Panc1 (cell line): ENCODE data around the gene CD6. TPM values are rescaled to one million over a fixed set of nuclear protein-coding genes. Genes with fewer than 3 reads are reported as not detected.

Source experiments
- ATAC-seq: fragments of 200-7000 bp; cut with Tn5 transposase; 2 replicates; pipeline ENCODE4 v1.9.1; 2020; ENCODE audit warnings: mild to moderate bottlenecking, moderate library complexity
- BruUV-seq: library from RNA; stranded (reverse); fragments of 400-500 nt; replicated peaks from 2 replicates; lab custom pipeline; 2021; lab: Mats Ljungman, UMichigan
- CTCF ChIA-PET: fragments of 300-600 bp; sonication (Branson Sonifier 250); formaldehyde crosslinking; loops from one replicate; lab custom pipeline; 2022; ENCODE audit warnings: antibody characterized with exemption; lab: Charles Lee
- POLR2A ChIA-PET: fragments of 300-600 bp; sonication (Branson Sonifier 250); formaldehyde crosslinking; loops from one replicate; lab custom pipeline; 2022; ENCODE audit warnings: antibody characterized with exemption; lab: Charles Lee
- DNase-seq: peaks from one replicate; pipeline ENCODE4 v3.0.0-alpha.2; 2010; ENCODE audit warnings: low read depth, low spot score
- H3K27ac ChIP-seq: 2 replicates; pipeline ENCODE4 v1.5.1; 2011; ENCODE audit warnings: mild to moderate bottlenecking, low read length, inconsistent platforms
- H3K27me3 ChIP-seq: fragments of 200-500 bp; sonication (Bioruptor generic); 2 replicates; pipeline ENCODE4 v1.6.0; 2014; ENCODE audit warnings: low read length, inconsistent platforms; ENCODE audit not compliant: control insufficient read depth, insufficient read depth
- H3K36me3 ChIP-seq: fragments of 200-500 bp; sonication (Bioruptor generic); 2 replicates; pipeline ENCODE4 v1.5.1; 2014; ENCODE audit warnings: inconsistent platforms, mild to moderate bottlenecking, low read length, moderate library complexity; ENCODE audit not compliant: control insufficient read depth, insufficient read depth
- H3K4me1 ChIP-seq: 2 replicates; pipeline ENCODE4 v1.5.1; 2011; ENCODE audit warnings: inconsistent platforms, mild to moderate bottlenecking, low read length, moderate library complexity; ENCODE audit not compliant: control insufficient read depth, insufficient read depth
- H3K4me3 ChIP-seq, 2 experiments: 2 replicates each; pipeline ENCODE4 v1.5.1; 2011 to 2012; ENCODE audit warnings: low read depth in 2 of 2, low read length in 2 of 2, mild to moderate bottlenecking in 2 of 2, inconsistent platforms in 1 of 2, moderate library complexity in 1 of 2
- H3K9me3 ChIP-seq: fragments of 200-500 bp; sonication (Bioruptor generic); 2 replicates; pipeline ENCODE4 v1.5.1; 2014; ENCODE audit warnings: low read depth, mild to moderate bottlenecking, inconsistent platforms, low read length, moderate library complexity; ENCODE audit not compliant: control insufficient read depth, insufficient read depth
- CTCF ChIP-seq: fragments of 450-650 bp; IDR thresholded peaks from 2 replicates; pipeline ENCODE4 v1.5.1; 2017; ENCODE audit warnings: mild to moderate bottlenecking
- POLR2AphosphoS5 ChIP-seq: IDR thresholded peaks from 2 replicates; pipeline ENCODE4 v1.6.1; 2012; ENCODE audit warnings: mild to moderate bottlenecking, low read depth, low read length, moderate library complexity
- REST ChIP-seq, 2 experiments: IDR thresholded peaks; 2 replicates each; pipeline ENCODE4 v1.6.1; 2011 to 2012; ENCODE audit warnings: low read depth in 2 of 2, control low read depth in 1 of 2, low read length in 1 of 2, mild to moderate bottlenecking in 1 of 2, moderate library complexity in 1 of 2; ENCODE audit not compliant: insufficient read depth in 1 of 2
- SIN3A ChIP-seq: IDR thresholded peaks from 2 replicates; pipeline ENCODE4 v1.6.1; 2012; ENCODE audit warnings: low read depth, mild to moderate bottlenecking, low read length, moderate library complexity, borderline replicate concordance; ENCODE audit not compliant: insufficient read depth
- TCF7L2 ChIP-seq: IDR thresholded peaks from 2 replicates; pipeline ENCODE4 v1.6.1; 2011; ENCODE audit warnings: mild to moderate bottlenecking, low read depth, low read length, inconsistent platforms
- in situ Hi-C: cut with HindIII; loops from 2 replicates; pipeline ENCODE4 v1.10.0; 2016; ENCODE audit warnings: low sequenced_read_pairs, low pct_unique_long_range_greater_than_20kb
- intact Hi-C: fragments of 100-400 bp; cut with micrococcal nuclease; formaldehyde crosslinking; loops from one replicate; pipeline ENCODE4 v1.10.0; 2022; ENCODE audit not compliant: unreplicated experiment
- total RNA-seq: library from RNA; stranded (reverse); gene quantifications from one replicate; pipeline ENCODE4 v1.2.1, GENCODE V29; 2021; ENCODE audit not compliant: unreplicated experiment

Gene CD6
- total RNA-seq, 1 experiment from 2014 or later = 1.1 TPM

GRCh38 chr11:60927600-60927999, 43.9 kb upstream of the CD6 start:
- Histone ChIP-seq H3K9me3 (no peaks in the 10 kb centered on the region), H3K4me1 (peaks cover 18% of the 10 kb centered on the region), H3K27me3 (no peaks in the 10 kb centered on the region), H3K36me3 (no peaks in the 10 kb centered on the region; the same call in 1 of the 2 replicates), H3K4me3 (no peak overlapping the region), H3K27ac (no peak overlapping the region)
- POLR2A ChIA-PET = no interaction called here
- TF ChIP-seq REST (IDR thresholded peaks at IDR 0.05; ENCODE audit: insufficient read depth in 1 of 2, low read depth in 2 of 2, low read length in 1 of 2) (no peak), CTCF (no peak), SIN3A (no peak), TCF7L2 (no peak), POLR2AphosphoS5 (no peak)
- no TSS peak for BruUV-seq
- DNase-seq (no peak), ATAC-seq (no peak)
- CTCF ChIA-PET = no interaction called here
- intact Hi-C loops = no loop called here
- in situ Hi-C loops = no loop called here

- H3K27me3 ChIP-seq = no peaks in the 10 kb centered on the region
- no peaks in the 10 kb centered on the region; the same call in 1 of the 2 replicates for H3K36me3 ChIP-seq
- no peak overlapping the region for H3K27ac ChIP-seq
- intact Hi-C loops (no loop called here), in situ Hi-C loops (no loop called here)
- ChIA-PET POLR2A (no interaction called here), CTCF (no interaction called here)
- no peaks in the 10 kb centered on the region for H3K9me3 ChIP-seq
- no TSS peak for BruUV-seq
- H3K4me1 ChIP-seq = peaks cover 13% of the 10 kb centered on the region
- H3K4me3 ChIP-seq = no peak overlapping the region
- ATAC-seq (no peak), DNase-seq (no peak)
- TF ChIP-seq CTCF (no peak), REST (IDR thresholded peaks at IDR 0.05; ENCODE audit: insufficient read depth in 1 of 2, low read depth in 2 of 2, low read length in 1 of 2) (no peak), SIN3A (no peak), TCF7L2 (no peak), POLR2AphosphoS5 (no peak)
These were observed 42.9 kb upstream of the CD6 start for GRCh38 chr11:60928563-60929001.
